ENCODE results near the gene DMTF1.

- TF ChIP-seq, protein P1, sequence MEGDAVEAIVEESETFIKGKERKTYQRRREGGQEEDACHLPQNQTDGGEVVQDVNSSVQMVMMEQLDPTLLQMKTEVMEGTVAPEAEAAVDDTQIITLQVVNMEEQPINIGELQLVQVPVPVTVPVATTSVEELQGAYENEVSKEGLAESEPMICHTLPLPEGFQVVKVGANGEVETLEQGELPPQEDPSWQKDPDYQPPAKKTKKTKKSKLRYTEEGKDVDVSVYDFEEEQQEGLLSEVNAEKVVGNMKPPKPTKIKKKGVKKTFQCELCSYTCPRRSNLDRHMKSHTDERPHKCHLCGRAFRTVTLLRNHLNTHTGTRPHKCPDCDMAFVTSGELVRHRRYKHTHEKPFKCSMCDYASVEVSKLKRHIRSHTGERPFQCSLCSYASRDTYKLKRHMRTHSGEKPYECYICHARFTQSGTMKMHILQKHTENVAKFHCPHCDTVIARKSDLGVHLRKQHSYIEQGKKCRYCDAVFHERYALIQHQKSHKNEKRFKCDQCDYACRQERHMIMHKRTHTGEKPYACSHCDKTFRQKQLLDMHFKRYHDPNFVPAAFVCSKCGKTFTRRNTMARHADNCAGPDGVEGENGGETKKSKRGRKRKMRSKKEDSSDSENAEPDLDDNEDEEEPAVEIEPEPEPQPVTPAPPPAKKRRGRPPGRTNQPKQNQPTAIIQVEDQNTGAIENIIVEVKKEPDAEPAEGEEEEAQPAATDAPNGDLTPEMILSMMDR (IDR thresholded peaks at IDR 0.05), result no peak
- TF ChIP-seq POLR2A (IDR thresholded peaks at IDR 0.05), result no peak
- TF ChIP-seq POLR2AphosphoS5 (IDR thresholded peaks at IDR 0.05), result no peak
Observed at GRCh38 chr7:87199241-87199640, 47.0 kb downstream of the DMTF1 start.
